Coronary artery (tissue), 2 donors: ENCODE results near the gene ZSWIM8.

ENCODE experiments used
- DNase-seq: peaks from one replicate; pipeline ENCODE4 v3.0.0-alpha.2; 2017; ENCODE audit warnings: low spot score
- H3K27ac ChIP-seq, 2 donors: fragments of 200-600 bp; sonication (generic); one replicate each; pipeline ENCODE4 v1.5.1; 2016 to 2019
- H3K4me3 ChIP-seq: fragments of 200-600 bp; sonication (generic); 2 replicates; pipeline ENCODE4 v1.5.1; 2016; ENCODE audit warnings: mild to moderate bottlenecking, moderate library complexity
- TF ChIP-seq, protein P1 (sequence below): fragments of 200-600 bp; sonication (generic); IDR thresholded peaks from one replicate; pipeline ENCODE4 v1.5.1; 2019; ENCODE audit warnings: antibody characterized with exemption

Gene ZSWIM8

GRCh38 chr10:73838827-73839226 is 53.4 kb downstream of the ZSWIM8 start:
- Histone ChIP-seq H3K4me3 (no peak overlapping the region), H3K27ac (no peak overlapping the region)
- TF ChIP-seq, protein P1, sequence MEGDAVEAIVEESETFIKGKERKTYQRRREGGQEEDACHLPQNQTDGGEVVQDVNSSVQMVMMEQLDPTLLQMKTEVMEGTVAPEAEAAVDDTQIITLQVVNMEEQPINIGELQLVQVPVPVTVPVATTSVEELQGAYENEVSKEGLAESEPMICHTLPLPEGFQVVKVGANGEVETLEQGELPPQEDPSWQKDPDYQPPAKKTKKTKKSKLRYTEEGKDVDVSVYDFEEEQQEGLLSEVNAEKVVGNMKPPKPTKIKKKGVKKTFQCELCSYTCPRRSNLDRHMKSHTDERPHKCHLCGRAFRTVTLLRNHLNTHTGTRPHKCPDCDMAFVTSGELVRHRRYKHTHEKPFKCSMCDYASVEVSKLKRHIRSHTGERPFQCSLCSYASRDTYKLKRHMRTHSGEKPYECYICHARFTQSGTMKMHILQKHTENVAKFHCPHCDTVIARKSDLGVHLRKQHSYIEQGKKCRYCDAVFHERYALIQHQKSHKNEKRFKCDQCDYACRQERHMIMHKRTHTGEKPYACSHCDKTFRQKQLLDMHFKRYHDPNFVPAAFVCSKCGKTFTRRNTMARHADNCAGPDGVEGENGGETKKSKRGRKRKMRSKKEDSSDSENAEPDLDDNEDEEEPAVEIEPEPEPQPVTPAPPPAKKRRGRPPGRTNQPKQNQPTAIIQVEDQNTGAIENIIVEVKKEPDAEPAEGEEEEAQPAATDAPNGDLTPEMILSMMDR = no peak
- no peak for DNase-seq

- DNase-seq = no peak
- Histone ChIP-seq H3K4me3 (no peak overlapping the region), H3K27ac (no peak overlapping the region)
- TF ChIP-seq, protein P1 = no peak
Observed at GRCh38 chr10:73839276-73839966, 54.0 kb downstream of the ZSWIM8 start.

DNA sequence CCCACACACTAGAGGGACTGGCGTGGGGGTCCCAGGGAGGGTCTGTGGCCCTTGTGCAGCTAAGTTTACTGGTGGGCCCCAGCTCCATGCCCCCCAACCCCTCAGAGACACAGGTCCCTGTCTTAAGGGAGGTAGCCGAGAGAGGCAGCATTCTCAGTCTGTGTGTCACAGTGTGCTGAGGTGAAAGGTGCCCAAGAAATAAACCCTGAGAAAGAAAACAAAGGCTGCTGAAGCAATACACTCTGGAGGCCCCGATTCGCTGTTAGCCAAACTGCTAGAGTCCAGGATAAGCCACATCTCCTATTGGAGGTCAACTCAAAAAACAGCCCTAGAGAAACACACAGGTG is 54.6 kb downstream of the ZSWIM8 start:
- no peak overlapping the region for H3K4me3 ChIP-seq
- H3K27ac ChIP-seq = no peak overlapping the region
- TF ChIP-seq, protein P1 = no peak

DNA sequence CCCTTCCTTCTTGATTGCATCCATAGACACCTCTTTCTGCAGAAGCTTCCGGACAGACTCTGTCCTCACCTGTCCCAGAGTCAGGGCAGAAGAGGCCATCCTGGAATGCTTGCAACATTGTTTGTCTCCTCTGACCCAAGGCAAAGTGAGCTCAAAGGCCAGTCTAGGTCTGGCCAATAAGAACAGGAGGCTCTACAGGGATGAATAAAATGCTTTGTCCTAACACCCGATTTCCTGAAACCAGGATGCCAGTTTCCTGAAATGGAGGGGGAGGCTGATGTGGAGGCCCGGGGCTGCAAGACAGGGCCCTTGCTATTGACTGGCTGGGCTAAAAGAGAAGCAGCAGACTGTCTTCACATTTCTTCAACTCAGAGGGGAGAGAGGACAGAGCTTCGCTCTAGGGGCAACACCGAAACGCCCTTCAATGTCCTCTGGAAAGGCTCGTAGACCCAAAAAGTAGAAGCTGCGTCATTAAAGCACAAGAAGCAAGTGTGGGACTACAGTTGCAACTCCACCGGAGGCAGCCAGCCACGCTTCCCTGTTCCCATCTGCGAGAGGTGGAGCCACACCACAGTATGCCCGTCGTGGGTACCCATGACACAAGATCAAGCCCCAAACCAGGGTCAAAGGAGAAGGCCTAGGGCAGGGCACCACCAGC is 55.1 kb downstream of the ZSWIM8 start:
- no peak overlapping the region for H3K27ac ChIP-seq
- TF ChIP-seq, protein P1 = no peak
- H3K4me3 ChIP-seq = no peak overlapping the region
- no peak for DNase-seq

More for the DNA sequence above, 54.6 kb downstream of the ZSWIM8 start:
- no peak for DNase-seq

GRCh38 chr10:73841061-73841421 is 55.6 kb downstream of the ZSWIM8 start:
- H3K4me3 ChIP-seq = no peak overlapping the region
- H3K27ac ChIP-seq = no peak overlapping the region
- DNase-seq = no peak
- TF ChIP-seq, protein P1 = no peak

GRCh38 chr10:73841526-73842285 is 56.3 kb downstream of the ZSWIM8 start:
- TF ChIP-seq, protein P1 = no peak
- H3K4me3 ChIP-seq = no peak overlapping the region
- no peak for DNase-seq
- no peak overlapping the region for H3K27ac ChIP-seq
